Measurements from ENCODE around the gene AP2A2. TPM values are rescaled to one million over a fixed set of nuclear protein-coding genes. Genes with fewer than 3 reads are reported as not detected.

The AP2A2 gene
- total and polyA plus RNA-seq, 10 donors: 32.7 to 321 (median 153) TPM

- H3K36me3 ChIP-seq: no peaks in the 10 kb centered on the region
- H3K9me3 ChIP-seq: no peaks in the 10 kb centered on the region
- peak overlapping the region in 1 of 8 donors; percentile 25 for H3K4me3 ChIP-seq
- peak overlapping the region in 6 of 8 donors; percentile 7 to 51 (median 30) for H3K27ac ChIP-seq
- H3K27me3 ChIP-seq (replicated peaks in 1 of 7): peaks cover 0 to 68% (median 0%) of the 10 kb centered on the region in 7 donors
- DNase-seq: peak; percentile 73
- H3K4me1 ChIP-seq: peaks cover 0 to 73% (median 47%) of the 10 kb centered on the region in 6 donors
- intact Hi-C loops (cut with DNase I; ENCODE audit: low total_unique reads): loop anchor here (10.0 kb wide), 1 partner anchor 205 kb away; the partner anchor contains the start of genes POLR2L and TSPAN4
- 62 to 71% (median 66%) methylated on average over 10 to 18 of the region's 18 CpGs for WGBS, 5 donors
- TF ChIP-seq, protein P1, sequence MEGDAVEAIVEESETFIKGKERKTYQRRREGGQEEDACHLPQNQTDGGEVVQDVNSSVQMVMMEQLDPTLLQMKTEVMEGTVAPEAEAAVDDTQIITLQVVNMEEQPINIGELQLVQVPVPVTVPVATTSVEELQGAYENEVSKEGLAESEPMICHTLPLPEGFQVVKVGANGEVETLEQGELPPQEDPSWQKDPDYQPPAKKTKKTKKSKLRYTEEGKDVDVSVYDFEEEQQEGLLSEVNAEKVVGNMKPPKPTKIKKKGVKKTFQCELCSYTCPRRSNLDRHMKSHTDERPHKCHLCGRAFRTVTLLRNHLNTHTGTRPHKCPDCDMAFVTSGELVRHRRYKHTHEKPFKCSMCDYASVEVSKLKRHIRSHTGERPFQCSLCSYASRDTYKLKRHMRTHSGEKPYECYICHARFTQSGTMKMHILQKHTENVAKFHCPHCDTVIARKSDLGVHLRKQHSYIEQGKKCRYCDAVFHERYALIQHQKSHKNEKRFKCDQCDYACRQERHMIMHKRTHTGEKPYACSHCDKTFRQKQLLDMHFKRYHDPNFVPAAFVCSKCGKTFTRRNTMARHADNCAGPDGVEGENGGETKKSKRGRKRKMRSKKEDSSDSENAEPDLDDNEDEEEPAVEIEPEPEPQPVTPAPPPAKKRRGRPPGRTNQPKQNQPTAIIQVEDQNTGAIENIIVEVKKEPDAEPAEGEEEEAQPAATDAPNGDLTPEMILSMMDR (IDR thresholded peaks at IDR 0.05 in 8 of 11, conservative IDR thresholded peaks at IDR 0.05 in 3 of 11): no peak
- TF ChIP-seq POLR2A (IDR thresholded peaks at IDR 0.05): no peak
- no peak for TF ChIP-seq POLR2AphosphoS5 (IDR thresholded peaks at IDR 0.05)
Observed at GRCh38 chr11:1049911-1050580, 124.4 kb downstream of the AP2A2 start.

DNA sequence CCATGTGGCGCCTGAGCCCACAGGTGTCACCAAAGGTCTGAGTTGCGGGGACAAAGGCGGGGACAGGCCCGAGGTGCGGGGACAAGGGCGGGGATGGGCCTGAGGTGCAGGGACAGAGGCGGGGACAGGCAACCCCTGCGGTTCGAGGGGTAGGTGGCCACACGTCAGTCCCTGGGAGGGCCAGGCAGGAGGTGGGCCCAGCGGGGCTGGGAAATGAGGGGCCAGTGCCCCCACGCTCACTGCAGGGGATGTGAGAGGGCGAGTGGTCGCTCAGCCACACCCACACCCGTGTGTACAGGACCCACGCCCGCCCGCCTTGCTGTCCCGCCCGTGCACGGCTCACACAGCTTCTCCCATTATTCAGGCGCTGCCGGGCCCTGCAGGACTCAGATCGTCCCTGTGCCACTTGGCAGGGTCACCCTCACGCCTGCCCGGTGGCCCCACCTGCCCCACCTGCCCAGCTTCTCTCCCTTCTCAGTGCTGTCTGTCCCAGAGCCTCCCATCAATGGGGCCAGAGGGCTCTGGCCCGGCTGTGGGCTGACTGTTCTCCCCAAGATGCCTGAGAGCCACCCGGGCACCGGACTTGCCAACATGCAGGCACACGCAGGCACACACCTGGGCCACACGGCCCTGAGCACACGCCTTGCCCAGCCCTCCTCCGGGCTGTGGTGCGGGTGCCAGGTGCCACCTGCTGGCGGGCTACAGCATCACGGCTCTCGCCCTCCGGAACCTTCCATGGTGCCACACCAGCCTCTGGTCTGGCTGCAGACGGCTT is 125.1 kb downstream of the AP2A2 start:
- TF ChIP-seq POLR2AphosphoS5 (IDR thresholded peaks at IDR 0.05) (peak; percentile 69 to 78 (median 76)), POLR2A (IDR thresholded peaks at IDR 0.05) (no peak)
- TF ChIP-seq, protein P1 (IDR thresholded peaks at IDR 0.05 in 8 of 11, conservative IDR thresholded peaks at IDR 0.05 in 3 of 11): peak; percentile 88 to 96 (median 92)
- Histone ChIP-seq H3K9me3 (no peaks in the 10 kb centered on the region), H3K4me3 (peak overlapping the region in 1 of 8 donors; percentile 25), H3K27ac (peak overlapping the region in 1 of 8 donors; percentile 51), H3K4me1 (peaks cover 0 to 73% (median 47%) of the 10 kb centered on the region in 6 donors), H3K36me3 (no peaks in the 10 kb centered on the region), H3K27me3 (replicated peaks in 1 of 7) (peaks cover 0 to 75% (median 0%) of the 10 kb centered on the region in 7 donors)
- 30 to 51% (median 47%) methylated on average over 28 to 39 of the region's 39 CpGs for WGBS, 5 donors
- intact Hi-C loops (cut with DNase I; ENCODE audit: low total_unique reads): loop anchor here (10.0 kb wide), 1 partner anchor 206 kb away; the partner anchor contains the start of genes POLR2L and TSPAN4
- DNase-seq: peak; percentile 92

DNA sequence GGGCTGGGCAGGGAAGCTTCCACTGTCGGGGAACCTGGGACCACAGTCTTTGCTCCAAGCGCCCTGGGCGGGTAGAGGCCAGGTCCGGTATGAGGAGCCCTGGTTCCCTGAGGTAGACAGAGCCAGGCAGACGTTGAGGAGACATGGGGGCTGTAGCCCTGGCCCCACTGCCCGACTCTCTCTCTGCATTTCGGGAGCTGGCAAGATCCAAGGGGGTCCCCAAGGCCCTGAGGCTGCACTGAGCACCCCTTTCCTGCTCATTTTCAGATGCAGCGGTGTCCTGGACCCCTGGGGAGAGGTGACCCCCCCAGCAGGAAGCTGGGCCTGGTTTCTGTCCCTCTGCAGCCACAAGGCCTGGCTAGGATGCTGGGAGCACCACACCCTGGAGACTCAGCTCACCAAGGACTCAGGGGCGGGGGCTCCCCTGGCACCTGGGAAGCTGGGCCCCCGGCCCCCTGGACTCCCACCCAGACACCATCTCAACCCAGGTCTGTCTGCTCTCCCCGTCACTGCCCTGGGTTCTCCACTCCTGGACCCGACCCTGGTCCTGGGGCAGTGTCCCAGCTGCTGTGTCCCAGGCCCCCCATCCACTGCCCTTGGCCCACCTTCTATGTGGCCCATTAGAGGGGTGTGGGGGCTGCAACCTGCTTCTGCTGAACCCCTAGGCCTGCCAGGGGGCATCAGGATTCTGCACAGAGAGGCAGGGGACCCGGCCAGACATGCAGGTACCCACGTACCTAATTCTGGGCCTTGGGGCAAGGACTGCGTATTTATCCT is 125.9 kb downstream of the AP2A2 start:
- DNase-seq: peak; percentile 64

More for the DNA sequence above, 125.9 kb downstream of the AP2A2 start:
- no peak overlapping the region for H3K27ac ChIP-seq
- peak overlapping the region in 1 of 8 donors; percentile 25 for H3K4me3 ChIP-seq
- peaks cover 0 to 81% (median 0%) of the 10 kb centered on the region in 7 donors for H3K27me3 ChIP-seq (replicated peaks in 1 of 7)
- 59 to 90% (median 64%) methylated on average over 6 to 15 of the region's 15 CpGs for WGBS, 5 donors
- TF ChIP-seq POLR2AphosphoS5 (IDR thresholded peaks at IDR 0.05): no peak
- TF ChIP-seq, protein P1 (IDR thresholded peaks at IDR 0.05 in 8 of 11, conservative IDR thresholded peaks at IDR 0.05 in 3 of 11): peak in 4 of 11 experiments; percentile 3 to 53 (median 22)
- no peaks in the 10 kb centered on the region for H3K9me3 ChIP-seq
- H3K4me1 ChIP-seq: peaks cover 0 to 73% (median 47%) of the 10 kb centered on the region in 6 donors
- no peaks in the 10 kb centered on the region for H3K36me3 ChIP-seq
- intact Hi-C loops (cut with DNase I; ENCODE audit: low total_unique reads): loop anchor here (10.0 kb wide), 1 partner anchor 207 kb away; the partner anchor contains the start of genes POLR2L and TSPAN4
